GM19397 (cell line): ENCODE measurements around the gene OXCT1.
"Not testable (repeated sequence)": the region's sequence is repeated elsewhere in the genome, so short reads cannot be mapped to it uniquely, and the experiment has no call there.

Experiments
- ATAC-seq: cut with Tn5 transposase; IDR thresholded peaks from one replicate; pipeline ENCODE4 v1.9.1; 2021; ENCODE audit warnings: mild to moderate bottlenecking, moderate library complexity; ENCODE audit not compliant: unreplicated experiment

The OXCT1 gene

DNA sequence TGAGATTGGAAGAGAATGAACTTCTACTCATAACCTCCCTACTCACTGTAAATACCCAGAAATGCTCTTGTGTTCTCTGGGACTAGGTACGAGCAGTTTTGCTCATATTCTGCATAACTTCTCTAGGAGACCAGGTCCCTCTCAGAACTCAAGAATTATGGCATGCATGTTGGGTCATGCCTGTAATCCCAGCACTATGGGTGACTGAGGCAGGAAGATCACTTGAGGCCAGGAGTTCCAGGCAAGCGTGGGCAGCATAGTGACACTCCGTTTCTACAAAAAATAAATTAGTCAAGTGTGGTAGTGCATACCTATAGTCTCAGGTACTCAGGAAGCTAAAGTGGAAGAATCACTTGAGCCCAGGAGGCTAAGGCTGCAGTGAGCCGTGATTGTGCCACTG lies 141.9 kb downstream of the OXCT1 start:
- no peak for ATAC-seq

DNA sequence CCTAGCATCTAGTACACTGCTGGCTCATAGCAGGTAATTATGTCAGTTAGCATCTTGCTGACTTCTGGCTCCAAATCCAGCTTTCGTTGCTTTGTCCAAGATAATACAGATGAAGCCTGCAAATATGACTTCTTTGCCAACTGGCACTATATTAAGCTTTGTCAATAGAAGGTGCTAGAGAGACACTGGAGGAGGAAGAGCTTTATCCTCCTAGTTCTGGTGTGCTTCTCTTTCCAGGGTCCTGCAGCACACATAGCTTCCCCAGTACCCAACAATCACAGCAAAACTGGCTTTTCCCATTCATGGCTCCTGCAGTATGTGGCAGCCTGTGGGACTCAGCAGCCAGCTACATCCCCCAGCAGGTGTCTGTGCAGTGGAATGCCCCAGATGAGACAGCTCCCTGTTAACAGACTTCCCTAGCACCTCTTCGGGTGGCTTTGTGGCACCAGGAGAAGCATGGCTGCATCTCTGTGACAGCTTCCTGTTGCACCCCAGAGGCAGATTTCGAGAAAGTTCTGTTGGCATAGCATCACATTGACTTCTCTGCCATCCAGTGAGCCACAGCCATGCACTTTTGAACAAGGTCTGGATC lies 147.8 kb downstream of the OXCT1 start:
- ATAC-seq = no peak

DNA sequence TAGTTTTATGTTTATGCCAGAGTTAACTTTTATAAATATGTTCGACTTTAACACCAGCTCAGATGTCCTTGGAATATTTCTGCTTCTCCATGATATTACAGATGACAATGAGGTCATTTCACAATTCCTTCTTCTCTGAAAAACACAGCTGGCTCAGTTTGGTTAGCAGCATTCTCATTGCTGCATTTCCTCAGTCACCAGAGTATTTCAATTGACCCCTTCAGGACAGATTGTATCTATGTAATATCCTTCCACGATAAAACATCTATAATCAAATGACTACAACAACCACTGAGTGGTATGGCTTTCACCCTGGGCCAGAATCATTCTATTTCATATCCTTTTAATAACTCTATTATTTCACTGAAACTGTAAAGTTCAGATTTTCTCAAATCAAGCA lies 148.7 kb downstream of the OXCT1 start:
- no peak for ATAC-seq

DNA sequence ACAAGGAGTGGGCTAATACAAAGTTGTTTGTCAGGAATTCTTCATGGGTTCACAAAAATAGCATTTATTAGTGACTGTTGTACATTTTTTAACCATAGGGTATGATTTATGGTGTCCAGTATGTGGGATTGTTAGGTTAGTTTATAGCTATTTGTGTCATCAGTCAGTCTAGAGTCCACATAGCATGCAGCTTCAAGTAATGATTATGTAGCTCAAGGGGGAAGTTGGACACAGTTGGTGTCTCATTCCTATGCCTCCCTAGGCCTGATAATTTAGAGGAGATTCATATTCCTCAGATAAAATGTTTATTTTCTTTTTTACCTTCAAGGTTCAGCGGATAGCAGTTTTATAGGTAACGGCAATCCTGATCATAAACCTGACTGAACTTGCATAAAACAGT lies 153.8 kb downstream of the OXCT1 start:
- no peak for ATAC-seq

DNA sequence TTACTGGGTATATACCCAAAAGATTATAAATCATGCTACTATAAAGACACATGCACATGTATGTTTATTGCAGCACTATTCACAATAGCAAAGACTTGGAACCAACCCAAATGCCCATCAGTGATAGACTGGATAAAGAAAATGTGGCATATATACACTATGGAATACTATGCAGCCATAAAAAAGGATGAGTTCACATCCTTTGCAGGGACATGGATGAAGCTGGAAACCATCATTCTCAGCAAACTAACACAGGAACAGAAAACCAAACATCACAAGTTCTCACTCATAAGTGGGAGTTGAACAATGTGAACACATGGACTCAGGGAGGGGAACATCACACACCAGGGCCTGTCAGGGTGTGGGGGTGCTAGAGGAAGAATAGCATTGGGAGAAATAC lies 155.8 kb downstream of the OXCT1 start:
- not testable (repeated sequence) for ATAC-seq

DNA sequence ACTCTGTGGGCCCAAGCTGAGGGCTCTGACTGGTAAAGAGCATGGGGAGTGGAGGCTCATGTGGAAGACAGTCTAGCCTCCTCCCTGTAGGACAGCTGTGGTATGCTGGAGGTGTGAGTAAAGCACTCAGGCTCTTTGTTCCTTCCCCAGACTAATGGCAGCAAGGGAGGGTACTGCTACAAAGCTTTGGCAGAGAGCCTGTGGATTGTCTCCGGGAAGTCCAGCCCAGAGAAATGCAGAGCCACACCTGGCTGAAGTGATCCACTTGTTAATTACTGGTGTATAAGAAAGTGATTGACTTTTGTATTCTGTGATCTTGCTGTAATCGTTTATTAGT lies 161.7 kb downstream of the OXCT1 start:
- ATAC-seq = no peak

DNA sequence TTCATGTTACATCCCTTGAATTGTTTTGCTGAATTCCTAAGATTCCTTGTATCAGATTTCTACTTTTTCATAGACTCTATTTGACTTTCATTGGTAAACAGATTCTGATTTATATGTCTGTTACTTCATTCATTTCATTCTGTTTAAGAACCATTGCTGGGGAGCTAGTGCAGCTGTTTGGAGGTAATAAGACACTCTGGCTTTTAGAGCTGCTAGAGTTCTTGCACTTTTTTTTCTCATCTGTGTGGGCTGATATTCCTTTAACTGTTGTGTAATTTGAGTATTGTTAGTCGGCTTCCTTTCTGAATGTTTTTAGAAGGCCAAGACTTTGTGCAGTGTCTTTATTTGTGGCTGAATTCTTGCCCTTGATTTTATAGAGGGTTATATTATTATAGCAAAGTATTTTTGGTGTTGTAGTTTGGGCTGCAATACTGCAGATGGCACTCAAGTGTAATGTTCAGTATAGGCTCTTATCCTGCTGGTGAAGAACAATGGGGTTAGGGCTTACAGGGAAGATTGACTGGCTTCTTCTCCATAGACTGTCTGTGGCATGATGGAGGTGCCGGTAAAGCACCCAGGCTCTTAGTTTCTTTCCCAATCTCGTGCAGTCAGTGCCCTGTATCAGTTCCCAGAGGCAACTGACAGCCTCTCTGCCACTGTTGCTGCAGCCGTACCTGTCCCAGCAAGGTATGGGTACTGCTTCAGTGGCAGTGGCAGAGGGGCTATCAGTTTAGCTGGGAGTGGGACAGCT lies 162.2 kb downstream of the OXCT1 start:
- ATAC-seq = peak; percentile 78

DNA sequence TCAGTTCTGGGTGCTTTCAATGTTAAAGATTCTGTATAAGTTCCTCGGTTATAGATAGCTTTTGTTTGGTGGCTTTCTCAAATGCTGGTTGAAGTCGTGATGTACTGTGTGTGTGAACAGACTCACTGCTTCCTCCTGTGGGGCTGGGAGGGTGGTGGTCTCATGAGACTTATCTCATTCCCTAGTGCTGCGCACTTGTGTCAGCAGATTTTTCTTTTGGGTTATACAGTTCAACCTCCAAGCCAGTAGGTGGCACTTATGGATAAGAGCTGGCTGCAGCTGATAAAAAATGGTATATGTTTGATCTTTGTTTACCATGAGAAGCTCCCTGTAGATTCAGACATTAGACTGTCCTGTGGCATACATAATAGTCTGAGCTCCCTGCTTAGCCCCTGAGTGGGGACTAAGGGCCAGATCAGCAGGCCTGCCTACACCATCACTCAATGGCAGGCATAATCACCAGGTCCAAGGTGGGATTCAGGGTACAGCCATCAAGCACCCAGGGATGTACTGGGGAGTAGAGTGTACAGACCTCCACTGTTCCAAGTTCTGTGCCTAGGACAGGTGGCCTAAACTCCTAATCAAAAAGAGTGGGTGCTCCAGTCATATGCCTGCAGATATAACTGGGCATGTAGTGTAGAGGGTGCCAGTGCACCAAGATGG lies 174.2 kb downstream of the OXCT1 start:
- peak; percentile 69 for ATAC-seq

DNA sequence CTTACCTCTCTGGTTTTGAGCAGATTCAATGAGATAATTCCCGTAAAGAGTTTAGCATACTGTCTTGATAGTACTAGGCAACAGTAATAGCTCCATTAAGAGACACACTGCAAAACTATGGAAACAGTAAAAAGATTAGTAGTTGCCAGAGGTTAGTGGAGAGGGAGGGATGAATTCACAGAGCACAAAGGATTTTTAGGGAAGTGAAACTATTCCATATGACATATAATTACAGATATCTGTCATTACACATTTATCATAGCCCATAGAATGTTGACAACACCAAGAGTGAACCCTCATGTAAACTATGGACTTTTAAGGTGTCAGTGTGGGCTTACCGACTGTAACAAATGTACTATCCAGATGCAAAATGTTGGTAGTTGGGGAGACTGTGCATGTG lies 183.5 kb downstream of the OXCT1 start:
- ATAC-seq = no peak

DNA sequence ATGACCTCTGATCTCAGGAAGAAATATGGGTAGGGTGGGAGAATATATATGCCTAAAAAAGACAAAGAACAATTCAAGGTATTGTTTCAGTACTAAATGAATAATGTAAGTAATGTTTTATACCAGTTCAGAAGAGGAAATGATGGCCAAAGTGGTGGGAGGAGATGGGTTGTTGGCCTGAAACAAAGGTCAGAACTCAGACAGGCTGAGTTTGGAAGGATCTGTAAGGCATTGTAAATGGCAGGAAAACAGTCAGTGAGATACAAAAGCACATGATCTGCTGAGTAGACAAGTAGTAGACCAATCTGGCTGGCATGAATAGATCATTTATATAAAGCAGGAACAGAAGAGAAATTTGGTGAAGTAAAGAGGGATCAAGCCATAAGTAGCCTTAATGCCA lies 184.0 kb downstream of the OXCT1 start:
- ATAC-seq = no peak

DNA sequence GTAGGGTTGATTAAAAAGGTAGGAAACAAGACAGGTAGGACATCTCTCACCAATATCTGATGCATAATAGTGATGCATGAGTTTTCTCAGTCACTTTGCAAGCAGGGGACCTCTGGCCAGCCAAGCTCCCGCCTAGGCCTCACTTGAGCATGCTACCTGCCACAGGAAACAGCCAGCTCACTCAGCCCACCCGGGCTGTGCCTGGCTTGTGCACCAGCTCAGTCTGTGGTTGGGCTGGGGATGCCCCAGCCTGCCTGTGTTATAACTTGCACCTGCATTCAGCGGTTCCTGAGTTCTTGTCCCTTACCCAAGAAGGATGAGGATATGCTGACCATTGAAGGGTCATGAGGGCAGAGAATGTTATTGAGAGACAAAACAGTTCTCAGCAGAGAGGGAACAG lies 187.0 kb downstream of the OXCT1 start:
- ATAC-seq = peak; percentile 90

DNA sequence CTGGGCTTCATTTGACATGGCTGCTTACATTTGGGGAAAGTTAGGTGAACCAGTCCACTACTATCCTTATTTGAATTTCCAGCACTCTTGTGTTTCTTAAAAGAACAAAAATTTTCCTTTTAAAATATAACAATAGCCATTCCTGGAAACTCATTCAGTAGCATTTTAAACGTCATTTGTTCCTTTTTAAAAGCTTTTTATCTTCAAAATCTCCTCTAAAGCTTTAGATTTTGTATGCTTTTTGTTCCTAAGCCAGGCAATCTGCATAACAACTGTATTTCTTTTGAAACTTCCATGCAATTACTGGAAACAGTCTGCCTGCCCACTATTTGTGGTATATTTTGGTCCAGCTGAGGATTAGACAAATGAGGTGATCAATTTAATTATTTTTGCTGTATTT lies 187.6 kb downstream of the OXCT1 start:
- no peak for ATAC-seq

DNA sequence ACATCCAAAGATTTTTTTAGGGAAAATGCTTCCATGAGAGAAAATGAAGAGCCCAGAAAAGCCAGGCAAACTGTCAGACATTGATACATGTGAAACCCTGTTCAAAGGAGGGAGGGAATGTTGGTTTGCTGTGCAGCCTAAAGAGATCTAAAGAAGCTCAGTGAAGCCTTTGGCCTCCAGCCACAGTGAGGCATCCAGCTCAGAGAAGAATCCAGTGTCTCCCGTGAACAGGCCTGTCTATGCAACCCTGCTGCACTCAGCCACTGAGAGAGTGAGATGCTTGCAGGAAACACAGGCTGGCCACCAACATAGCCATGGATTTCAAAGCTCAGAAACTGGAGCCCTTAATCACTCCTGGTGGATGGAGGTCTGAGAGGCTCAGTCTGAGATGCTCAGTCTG lies 188.4 kb downstream of the OXCT1 start:
- no peak for ATAC-seq
